Heart left ventricle (tissue), 16 donors: ENCODE results near the gene SERF2. TPM values are rescaled to one million over a fixed set of nuclear protein-coding genes. Genes with fewer than 3 reads are reported as not detected.

ENCODE experiments used
- ATAC-seq, 4 donors: fragments of 200-7000 bp; cut with Tn5 transposase; one replicate each; pipeline ENCODE4 v1.9.1; 2020 to 2022; ENCODE audit warnings: moderate library complexity in 4 of 4, mild to moderate bottlenecking in 3 of 4, moderate number of reproducible peaks in 1 of 4
- DNase-seq, 5 donors: peaks; one replicate each; pipeline ENCODE4 v3.0.0-alpha.2; 2020
- H3K27ac ChIP-seq, 12 donors: fragments of 200-600 bp; sonication (generic) in 4 of 12; one replicate each; pipeline versions ENCODE4 v1.5.0 to v1.8.0; 2016 to 2022; ENCODE audit warnings: mild to moderate bottlenecking in 2 of 12
- H3K27me3 ChIP-seq, 9 donors: fragments of 200-600 bp; sonication (generic) in 2 of 9; one replicate each; pipeline versions ENCODE4 v1.5.1 to v1.8.0; 2016 to 2022; ENCODE audit warnings: mild to moderate bottlenecking in 3 of 9
- H3K36me3 ChIP-seq, 9 donors: fragments of 200-600 bp; sonication (generic) in 2 of 9; one replicate each; pipeline versions ENCODE4 v1.5.0 to v1.8.0; 2018 to 2022; ENCODE audit warnings: mild to moderate bottlenecking in 2 of 9
- H3K4me1 ChIP-seq, 12 donors: fragments of 200-600 bp; sonication (generic) in 4 of 12; one replicate each; pipeline versions ENCODE4 v1.5.0 to v1.8.0; 2016 to 2022; ENCODE audit warnings: mild to moderate bottlenecking in 3 of 12
- H3K4me3 ChIP-seq, 12 donors: fragments of 200-600 bp; sonication (generic) in 4 of 12; one replicate each; pipeline versions ENCODE4 v1.5.0 to v1.8.0; 2017 to 2022; ENCODE audit warnings: mild to moderate bottlenecking in 9 of 12, moderate library complexity in 4 of 12
- H3K9me3 ChIP-seq, 12 donors: fragments of 200-600 bp; sonication (generic) in 4 of 12; one replicate each; pipeline versions ENCODE4 v1.5.0 to v1.8.0; 2016 to 2022; ENCODE audit warnings: mild to moderate bottlenecking in 1 of 12
- CTCF ChIP-seq, 12 donors: fragments of 200-600 bp; sonication (generic) in 4 of 12; IDR thresholded peaks; one replicate each; pipeline versions ENCODE4 v1.5.0 to v1.8.0; 2018 to 2022; ENCODE audit warnings: antibody characterized with exemption in 12 of 12, mild to moderate bottlenecking in 5 of 12
- POLR2A ChIP-seq, 2 donors: fragments of 450-650 bp; IDR thresholded peaks; one replicate each; pipeline ENCODE4 v1.6.1; 2017; ENCODE audit warnings: antibody characterized with exemption in 2 of 2, mild to moderate bottlenecking in 2 of 2, moderate library complexity in 2 of 2
- WGBS, 4 donors: extraction: QIAGEN DNeasy Blood & Tissue Kit in 2 of 4; methylation state at CpG; one replicate each; pipeline versions ENCODE4 v1.1.5 to v1.1.7; 2013 to 2018; 5-methylcytosine and 5-hydroxymethylcytosine counted together
- intact Hi-C, 10 donors: fragments of 100-400 bp; cut with DNase I; formaldehyde crosslinking; loops; one replicate each; pipeline versions ENCODE4 v1.11.1 to v1.14.2; 2022
- polyA plus RNA-seq, 2 donors: library from polyadenylated mRNA; stranded (reverse); fragments of 200-250 nt; gene quantifications; one replicate each; pipeline ENCODE4 v1.2.3, GENCODE V29; 2013
- total RNA-seq, 9 donors: library from RNA; depleted of rRNA in 2 of 9; stranded (reverse); fragments of >200 nt in 2 of 9; fragmentation: NEBNext Ultra II Directional in 3 of 9; extraction: Animal tissue kit (Norgen Biotek cat#: 25700) in 3 of 9; gene quantifications; one replicate each; pipeline versions ENCODE4 v1.1.0 to v1.2.4, GENCODE V29; 2016 to 2023
- donor health status: ischemic (EF 13 %, LVEDD 7.1; RV severe dilation, severe dysfunction).
- donor health status: healthy with polysubstance abuse.
- donor health status: DM: no; HTN: yes; CAD: no.
- donor health status: DM: no; HTN: no; CAD: no.
- donor health status: ischemic (EF 25% LVEDD 6.9; RV normal size, moderate dysfunction).
- donor health status: ischemic (EF 25% LVEDD 5.7; RV mildly dilated, moderate dysfunction).
- donor health status: healthy.
- donor health status: DM: yes; HTN: yes; CAD: no.
- donor health status: ischemic (EF 35%, LVEDD 5.7; RV mildly dilated, moderate dysfunction).
- donor health status: nonischemic (EF 11% LVEDD 7.7; RV severe dilation, severe dysfunction).
- donor health status: DM: yes; HTN: yes; CAD: no.
- donor health status: PGD.
- donor health status: ischemic (EF 29% LVEDD 5.4; RV normal size, mild dysfunction).
- donor health status: nonischemic (EF 23%, LVEDD 6.1; RV moderate dilation, normal function).

Gene SERF2
- total and polyA plus RNA-seq, 11 donors, result 705 to 4,156 (median 955) TPM

GRCh38 chr15:43774062-43774461 is 18.1 kb upstream of the SERF2 start:
- intact Hi-C loops, result no loop called here
- H3K9me3 ChIP-seq, result no peaks in the 10 kb centered on the region
- no peaks in the 10 kb centered on the region for H3K27me3 ChIP-seq
- TF ChIP-seq POLR2A (IDR thresholded peaks at IDR 0.05) (no peak), CTCF (IDR thresholded peaks at IDR 0.05) (no peak)
- H3K4me1 ChIP-seq, result peaks cover 0 to 41% (median 13%) of the 10 kb centered on the region in 12 donors
- ATAC-seq, result no peak
- H3K36me3 ChIP-seq, result peaks cover 0 to 57% (median 48%) of the 10 kb centered on the region in 9 donors
- peak overlapping the region in 1 of 12 donors; percentile 28 for H3K27ac ChIP-seq
- H3K4me3 ChIP-seq, result no peak overlapping the region
- DNase-seq, result no peak
- WGBS, 4 donors, result 66 to 79% (median 70%) methylated on average over 4 of the region's 4 CpGs

GRCh38 chr15:43775411-43775965 is 16.6 kb upstream of the SERF2 start:
- WGBS, 4 donors, result 93 to 100% (median 100%) methylated on average over 1 of the region's 1 CpG
- H3K9me3 ChIP-seq, result no peaks in the 10 kb centered on the region
- ATAC-seq (peak in 3 of 4 donors; percentile 13 to 28 (median 17)), DNase-seq (peak in 1 of 5 donors; percentile 31)
- H3K4me1 ChIP-seq, result peaks cover 0 to 32% (median 13%) of the 10 kb centered on the region in 12 donors
- H3K27ac ChIP-seq, result peak overlapping the region in 2 of 12 donors; percentile 20 to 91
- peak in 6 of 12 donors; percentile 16 to 42 (median 25) for TF ChIP-seq CTCF (IDR thresholded peaks at IDR 0.05)
- no peak for TF ChIP-seq POLR2A (IDR thresholded peaks at IDR 0.05)
- H3K36me3 ChIP-seq, result peaks cover 0 to 43% (median 34%) of the 10 kb centered on the region in 9 donors
- H3K4me3 ChIP-seq, result no peak overlapping the region
- no peaks in the 10 kb centered on the region for H3K27me3 ChIP-seq
- intact Hi-C loops, result no loop called here

- intact Hi-C loops, result no loop called here
These were observed 15.9 kb upstream of the SERF2 start for GRCh38 chr15:43776101-43776717.

More at GRCh38 chr15:43776101-43776717, 15.9 kb upstream of the SERF2 start:
- DNase-seq (peak in 3 of 5 donors; percentile 26 to 39 (median 30)), ATAC-seq (peak in 2 of 4 donors; percentile 8)
- Histone ChIP-seq H3K27me3 (no peaks in the 10 kb centered on the region), H3K9me3 (no peaks in the 10 kb centered on the region), H3K27ac (peak overlapping the region; percentile 30 to 91 (median 81)), H3K4me3 (peak overlapping the region; percentile 43 to 83 (median 69)), H3K4me1 (peaks cover 0 to 32% (median 13%) of the 10 kb centered on the region in 12 donors), H3K36me3 (peaks cover 0 to 36% (median 27%) of the 10 kb centered on the region in 9 donors)
- TF ChIP-seq POLR2A (IDR thresholded peaks at IDR 0.05) (no peak), CTCF (IDR thresholded peaks at IDR 0.05) (no peak)
- WGBS, 4 donors, result 44 to 56% (median 53%) methylated on average over 32 to 35 of the region's 35 CpGs
